ENCODE measurements around the gene MED20. TPM values are rescaled to one million over a fixed set of nuclear protein-coding genes. Genes with fewer than 3 reads are reported as not detected.
A peak's percentile ranks its signal among the peaks of the same experiment; 100 is the strongest.

The MED20 gene
- total and polyA plus RNA-seq, 8 donors = 1.2 to 34.4 (median 10.3) TPM

- no peaks in the 10 kb centered on the region for H3K27me3 ChIP-seq
- no peaks in the 10 kb centered on the region for H3K36me3 ChIP-seq
- no peaks in the 10 kb centered on the region for H3K9me3 ChIP-seq
- H3K4me3 ChIP-seq = peak overlapping the region; percentile 71 to 81 (median 74)
- peak overlapping the region in 4 of 5 donors; percentile 80 to 89 (median 88) for H3K27ac ChIP-seq
- WGBS, 5 donors = 1 to 2% (median 2%) methylated on average over 44 to 56 of the region's 56 CpGs
- H3K4me1 ChIP-seq = peaks cover 5 to 35% (median 25%) of the 10 kb centered on the region in 4 donors
- no peak for TF ChIP-seq CTCF (IDR thresholded peaks at IDR 0.05)
- intact Hi-C loops (cut with DNase I; ENCODE audit: low total_unique reads) = no loop called here
- peak; percentile 27 to 42 for DNase-seq
Measured at GRCh38 chr6:41894366-41895299, 26.3 kb downstream of the MED20 start.

GRCh38 chr6:41892921-41893564, 27.9 kb downstream of the MED20 start:
- peaks cover 5 to 35% (median 25%) of the 10 kb centered on the region in 4 donors for H3K4me1 ChIP-seq
- H3K9me3 ChIP-seq = no peaks in the 10 kb centered on the region
- H3K4me3 ChIP-seq = no peak overlapping the region
- H3K27ac ChIP-seq = no peak overlapping the region
- intact Hi-C loops (cut with DNase I; ENCODE audit: low total_unique reads) = no loop called here
- H3K27me3 ChIP-seq = no peaks in the 10 kb centered on the region
- no peak for DNase-seq
- H3K36me3 ChIP-seq = no peaks in the 10 kb centered on the region
- 62 to 72% (median 65%) methylated on average over 4 of the region's 4 CpGs for WGBS, 5 donors
- TF ChIP-seq POLR2AphosphoS5 (IDR thresholded peaks at IDR 0.05) = no peak
- TF ChIP-seq EP300 (IDR thresholded peaks at IDR 0.05) = no peak
- TF ChIP-seq CTCF (IDR thresholded peaks at IDR 0.05) = no peak

- no peak overlapping the region for H3K27ac ChIP-seq
- intact Hi-C loops (cut with DNase I; ENCODE audit: low total_unique reads) = no loop called here
- no peak for DNase-seq
- WGBS, 5 donors = 54 to 69% (median 66%) methylated on average over 4 of the region's 4 CpGs
- TF ChIP-seq EP300 (IDR thresholded peaks at IDR 0.05) (no peak), CTCF (IDR thresholded peaks at IDR 0.05) (no peak), POLR2AphosphoS5 (IDR thresholded peaks at IDR 0.05) (no peak), POLR2A (IDR thresholded peaks at IDR 0.05) (no peak)
- no peaks in the 10 kb centered on the region for H3K27me3 ChIP-seq
- H3K4me1 ChIP-seq = no peaks in the 10 kb centered on the region
- no peak overlapping the region for H3K4me3 ChIP-seq
- no peaks in the 10 kb centered on the region for H3K36me3 ChIP-seq
- H3K9me3 ChIP-seq = no peaks in the 10 kb centered on the region
Measured at GRCh38 chr6:41887331-41887751, 33.6 kb downstream of the MED20 start.

- WGBS, 5 donors = 77 to 89% (median 87%) methylated on average over 1 of the region's 1 CpG
- no peak for DNase-seq
- Histone ChIP-seq H3K27ac (no peak overlapping the region), H3K27me3 (no peaks in the 10 kb centered on the region), H3K4me3 (no peak overlapping the region), H3K4me1 (no peaks in the 10 kb centered on the region), H3K9me3 (no peaks in the 10 kb centered on the region), H3K36me3 (no peaks in the 10 kb centered on the region)
- TF ChIP-seq CTCF (IDR thresholded peaks at IDR 0.05) (no peak), POLR2A (IDR thresholded peaks at IDR 0.05) (no peak), POLR2AphosphoS5 (IDR thresholded peaks at IDR 0.05) (no peak), EP300 (IDR thresholded peaks at IDR 0.05) (no peak)
- intact Hi-C loops (cut with DNase I; ENCODE audit: low total_unique reads) = no loop called here
Measured at GRCh38 chr6:41885930-41886329, 35.0 kb downstream of the MED20 start.

Measured in stomach (tissue), 9 donors.